SK-N-MC (cell line): Measurements from ENCODE around the gene RAD50.

Experiments
- DNase-seq: peaks from one replicate; pipeline ENCODE4 v3.0.0-alpha.2; 2011; ENCODE audit warnings: low read depth, low spot score
- H3K27ac ChIP-seq: fragments of 200-600 bp; sonication (generic); 2 replicates; pipeline ENCODE4 v1.5.1; 2016; ENCODE audit warnings: mixed run types
- H3K36me3 ChIP-seq: fragments of 200-600 bp; sonication (generic); 2 replicates; pipeline ENCODE4 v1.6.1; 2017; ENCODE audit warnings: antibody characterized with exemption, low read length, mixed read lengths; ENCODE audit not compliant: insufficient read depth
- H3K4me3 ChIP-seq: fragments of 200-600 bp; sonication (generic); 2 replicates; pipeline ENCODE4 v1.5.1; 2016
- H3K9ac ChIP-seq: fragments of 200-600 bp; sonication (generic); 2 replicates; pipeline ENCODE4 v1.8.0; 2017; ENCODE audit warnings: mixed run types, mixed read lengths; ENCODE audit not compliant: insufficient read length
- H3K9me3 ChIP-seq: fragments of 200-600 bp; sonication (generic); 2 replicates; pipeline ENCODE4 v1.6.1; 2017; ENCODE audit warnings: low read depth, mild to moderate bottlenecking, antibody characterized with exemption, low read length, moderate library complexity, mixed read lengths
- EZH2 ChIP-seq: fragments of 200-600 bp; sonication (generic); IDR thresholded peaks from one replicate; pipeline ENCODE4 v1.6.1; 2017; ENCODE audit warnings: antibody characterized with exemption
- FOXP2 ChIP-seq: optimal IDR thresholded peaks from 2 replicates; pipeline ENCODE3; 2011; ENCODE audit warnings: mild to moderate bottlenecking, moderate library complexity; ENCODE audit not compliant: insufficient read depth; ENCODE audit errors: extremely low read length, control extremely low read depth
- POLR2AphosphoS5 ChIP-seq: IDR thresholded peaks from 2 replicates; pipeline ENCODE4 v1.6.1; 2012; ENCODE audit warnings: mild to moderate bottlenecking, low read depth, low read length, borderline replicate concordance

Gene RAD50

DNA sequence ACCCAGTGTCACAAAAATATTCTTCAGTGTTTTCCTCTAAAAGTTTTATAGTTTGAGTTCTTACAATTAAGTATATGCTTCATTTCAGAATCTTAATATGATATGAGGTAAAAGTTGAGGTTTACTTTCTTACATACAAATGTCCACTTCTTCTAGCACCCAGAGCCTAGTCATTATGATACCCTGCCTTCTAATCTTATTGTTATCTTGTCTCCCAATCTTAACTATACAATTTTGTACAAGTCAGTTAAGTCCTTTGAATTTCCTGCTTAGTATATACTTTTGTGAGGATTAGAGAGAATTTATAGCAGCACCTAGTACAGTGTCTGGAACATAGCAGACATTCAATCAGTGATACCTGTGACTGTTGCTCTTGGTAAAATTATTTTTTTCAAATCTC lies 29.3 kb downstream of the RAD50 start:
- H3K36me3 ChIP-seq, result peaks cover 45% of the 10 kb centered on the region
- no peak overlapping the region for H3K9ac ChIP-seq
- H3K27ac ChIP-seq, result no peak overlapping the region
- no peak for DNase-seq
- no peaks in the 10 kb centered on the region for H3K9me3 ChIP-seq
- no peak for TF ChIP-seq EZH2
- no peak for TF ChIP-seq POLR2AphosphoS5
- no peak for TF ChIP-seq FOXP2
- H3K4me3 ChIP-seq, result no peak overlapping the region

DNA sequence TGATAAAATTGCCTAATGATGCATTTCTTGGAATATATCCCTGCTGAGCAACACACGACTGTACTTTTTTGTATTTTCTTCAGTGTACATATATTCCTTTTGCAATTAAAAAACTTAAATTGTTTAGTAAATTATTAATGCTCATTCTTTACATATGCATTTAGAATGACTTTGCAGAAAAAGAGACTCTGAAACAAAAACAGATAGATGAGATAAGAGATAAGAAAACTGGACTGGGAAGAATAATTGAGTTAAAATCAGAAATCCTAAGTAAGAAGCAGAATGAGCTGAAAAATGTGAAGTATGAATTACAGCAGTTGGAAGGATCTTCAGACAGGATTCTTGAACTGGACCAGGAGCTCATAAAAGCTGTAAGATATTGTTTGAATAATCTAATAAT lies 32.7 kb downstream of the RAD50 start:
- Histone ChIP-seq H3K36me3 (peaks cover 60% of the 10 kb centered on the region), H3K9ac (no peak overlapping the region), H3K4me3 (no peak overlapping the region), H3K27ac (no peak overlapping the region), H3K9me3 (no peaks in the 10 kb centered on the region)
- no peak for DNase-seq
- TF ChIP-seq FOXP2, result no peak
- no peak for TF ChIP-seq EZH2
- TF ChIP-seq POLR2AphosphoS5, result no peak

DNA sequence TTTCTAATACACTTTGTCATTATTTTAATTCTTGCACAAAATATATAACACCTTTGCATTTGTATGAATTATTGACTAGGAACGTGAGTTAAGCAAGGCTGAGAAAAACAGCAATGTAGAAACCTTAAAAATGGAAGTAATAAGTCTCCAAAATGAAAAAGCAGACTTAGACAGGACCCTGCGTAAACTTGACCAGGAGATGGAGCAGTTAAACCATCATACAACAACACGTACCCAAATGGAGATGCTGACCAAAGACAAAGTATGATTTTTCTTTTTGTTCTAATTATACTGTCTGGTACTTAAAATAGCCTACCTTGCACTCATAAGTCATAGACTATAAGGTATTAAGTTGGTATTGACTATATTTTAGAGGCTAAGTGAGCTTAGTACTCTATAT lies 34.4 kb downstream of the RAD50 start:
- TF ChIP-seq FOXP2 (no peak), POLR2AphosphoS5 (no peak), EZH2 (no peak)
- Histone ChIP-seq H3K9me3 (no peaks in the 10 kb centered on the region), H3K36me3 (peaks cover 75% of the 10 kb centered on the region), H3K9ac (no peak overlapping the region), H3K4me3 (no peak overlapping the region), H3K27ac (no peak overlapping the region)
- no peak for DNase-seq

DNA sequence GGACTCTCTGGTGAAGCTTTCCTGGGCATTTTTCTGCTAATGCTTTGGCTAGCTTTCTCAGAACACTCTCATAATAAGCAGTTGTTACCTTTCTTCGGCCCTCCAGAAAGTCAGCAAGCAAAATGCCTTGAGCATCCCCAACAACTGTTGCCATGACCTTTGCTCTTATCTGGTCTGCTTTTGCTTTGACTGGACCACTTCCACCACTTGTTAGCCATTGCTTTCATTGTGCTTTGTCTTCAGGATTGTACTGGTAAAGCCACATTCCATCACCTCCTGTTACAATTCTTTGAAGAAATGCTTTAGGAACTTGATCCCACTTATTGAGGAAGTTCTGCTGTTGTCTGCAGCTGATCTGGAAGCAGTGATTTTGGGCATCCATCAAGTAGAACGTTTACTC lies 35.7 kb downstream of the RAD50 start:
- H3K9me3 ChIP-seq, result no peaks in the 10 kb centered on the region
- H3K36me3 ChIP-seq, result peaks cover 84% of the 10 kb centered on the region
- DNase-seq, result no peak
- no peak overlapping the region for H3K4me3 ChIP-seq
- no peak overlapping the region for H3K27ac ChIP-seq
- TF ChIP-seq POLR2AphosphoS5, result no peak
- TF ChIP-seq EZH2, result no peak
- no peak for TF ChIP-seq FOXP2
- H3K9ac ChIP-seq, result no peak overlapping the region

DNA sequence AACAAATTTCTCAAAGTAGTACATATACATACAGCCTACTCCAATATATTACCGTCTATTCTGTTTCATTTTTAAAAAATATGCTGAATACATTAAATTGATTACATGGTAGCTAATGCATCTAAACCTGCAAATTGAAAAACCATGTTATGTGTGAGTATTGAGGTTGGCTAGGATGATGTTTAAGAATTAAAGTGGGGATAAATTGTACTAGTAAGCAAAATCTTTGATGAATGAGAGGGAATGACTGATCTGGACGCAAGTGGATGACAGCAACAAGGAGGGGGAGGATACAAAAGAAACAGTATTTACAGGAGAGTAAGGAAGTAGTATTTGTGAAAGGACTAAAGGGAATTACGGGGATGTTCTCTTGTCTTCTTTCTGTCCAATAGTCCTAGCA lies 37.4 kb downstream of the RAD50 start:
- TF ChIP-seq POLR2AphosphoS5 (no peak), FOXP2 (no peak), EZH2 (no peak)
- Histone ChIP-seq H3K9me3 (no peaks in the 10 kb centered on the region), H3K36me3 (peaks cover 83% of the 10 kb centered on the region), H3K9ac (no peak overlapping the region), H3K27ac (no peak overlapping the region), H3K4me3 (no peak overlapping the region)
- no peak for DNase-seq

DNA sequence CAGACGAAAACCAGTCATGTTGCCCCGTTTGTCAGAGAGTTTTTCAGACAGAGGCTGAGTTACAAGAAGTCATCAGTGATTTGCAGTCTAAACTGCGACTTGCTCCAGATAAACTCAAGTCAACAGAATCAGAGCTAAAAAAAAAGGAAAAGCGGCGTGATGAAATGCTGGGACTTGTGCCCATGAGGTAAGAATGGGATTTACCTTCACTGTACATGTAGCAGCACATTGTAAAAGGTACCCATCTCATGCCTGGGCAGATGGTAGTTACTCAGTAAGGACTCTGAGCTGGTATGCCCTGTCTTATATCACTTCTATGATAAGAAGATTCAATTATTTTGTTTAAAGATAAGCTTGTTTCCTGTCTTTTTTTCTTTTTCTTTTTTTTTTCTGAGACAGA lies 38.8 kb downstream of the RAD50 start:
- peaks cover 75% of the 10 kb centered on the region for H3K36me3 ChIP-seq
- H3K9me3 ChIP-seq, result no peaks in the 10 kb centered on the region
- no peak overlapping the region for H3K27ac ChIP-seq
- H3K4me3 ChIP-seq, result no peak overlapping the region
- DNase-seq, result no peak
- TF ChIP-seq EZH2, result no peak
- no peak for TF ChIP-seq POLR2AphosphoS5
- TF ChIP-seq FOXP2, result no peak
- no peak overlapping the region for H3K9ac ChIP-seq

DNA sequence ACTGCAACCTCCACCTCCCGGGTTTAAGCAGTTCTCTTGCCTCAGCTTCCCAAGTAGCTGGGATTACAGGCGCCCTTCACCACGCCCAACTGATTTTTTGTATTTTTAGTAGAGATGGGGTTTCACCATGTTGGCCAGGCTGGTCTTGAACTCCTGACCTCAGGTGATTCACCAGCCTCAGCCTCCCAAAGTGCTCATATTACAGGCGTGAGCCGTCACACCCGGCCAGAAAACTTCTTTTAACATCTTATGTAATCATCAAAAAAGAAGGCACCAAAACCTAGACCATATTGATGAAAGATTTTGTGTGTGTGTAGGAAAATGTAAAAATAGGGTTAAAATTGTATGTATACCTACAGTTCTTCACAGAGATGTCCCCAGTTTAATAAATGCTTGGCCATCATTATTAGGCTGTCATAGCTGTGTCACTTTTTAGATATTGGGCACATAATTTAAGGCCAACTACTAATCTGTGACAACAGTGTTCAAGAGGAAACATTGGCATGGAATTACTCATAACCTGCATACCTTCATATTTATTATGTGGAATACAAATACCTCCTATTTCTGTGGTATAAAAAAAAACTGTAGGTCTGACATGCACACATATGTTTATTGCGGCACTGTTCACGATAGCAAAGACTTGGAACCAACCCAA lies 44.4 kb downstream of the RAD50 start:
- DNase-seq, result no peak
- Histone ChIP-seq H3K9ac (no peak overlapping the region), H3K9me3 (no peaks in the 10 kb centered on the region), H3K27ac (no peak overlapping the region), H3K4me3 (no peak overlapping the region), H3K36me3 (peaks cover 50% of the 10 kb centered on the region)
- TF ChIP-seq EZH2 (no peak), POLR2AphosphoS5 (no peak), FOXP2 (no peak)

DNA sequence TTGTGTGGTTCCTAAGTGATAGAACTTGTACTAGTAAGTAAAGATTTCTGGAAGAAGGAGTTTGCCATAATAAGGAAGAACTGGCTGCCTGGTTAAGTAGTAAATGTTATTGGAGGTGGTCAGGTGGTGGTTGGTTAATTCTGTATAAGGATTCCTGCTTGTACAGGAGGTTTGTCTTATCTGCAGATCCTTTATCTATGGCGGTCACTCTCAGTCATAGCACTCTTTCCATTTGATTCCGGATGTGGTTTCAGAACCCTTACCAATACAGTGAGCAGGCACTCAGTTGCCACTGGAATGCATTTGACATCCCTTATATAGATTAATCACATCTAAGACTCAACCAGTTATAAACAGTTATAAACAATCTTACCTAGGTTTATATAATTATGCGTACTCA lies 50.3 kb downstream of the RAD50 start:
- H3K36me3 ChIP-seq, result peaks cover 63% of the 10 kb centered on the region
- no peak overlapping the region for H3K27ac ChIP-seq
- DNase-seq, result no peak
- H3K4me3 ChIP-seq, result no peak overlapping the region
- no peak overlapping the region for H3K9ac ChIP-seq
- TF ChIP-seq POLR2AphosphoS5 (no peak), EZH2 (no peak), FOXP2 (no peak)
- no peaks in the 10 kb centered on the region for H3K9me3 ChIP-seq

DNA sequence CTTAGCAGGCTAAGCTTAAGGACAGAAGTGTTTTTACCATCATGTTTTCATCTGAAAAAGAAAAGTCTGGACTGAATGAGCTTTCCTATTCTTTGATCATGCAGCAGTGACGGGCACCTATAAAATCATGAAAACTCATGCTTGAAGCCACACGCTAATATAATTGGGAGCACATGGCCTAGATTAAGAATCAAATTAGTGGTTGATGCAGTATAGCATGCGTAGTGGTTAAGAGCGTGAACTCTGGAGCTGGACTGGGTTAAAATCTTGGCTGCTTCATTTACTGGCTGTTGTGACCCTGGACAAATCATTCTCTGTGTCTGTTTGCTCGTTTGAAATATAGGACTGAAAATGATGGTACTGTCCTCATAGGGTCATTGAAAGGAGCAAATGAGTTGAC lies 51.3 kb downstream of the RAD50 start:
- Histone ChIP-seq H3K36me3 (peaks cover 63% of the 10 kb centered on the region), H3K27ac (no peak overlapping the region), H3K4me3 (no peak overlapping the region), H3K9me3 (no peaks in the 10 kb centered on the region), H3K9ac (no peak overlapping the region)
- no peak for TF ChIP-seq EZH2
- TF ChIP-seq FOXP2, result no peak
- TF ChIP-seq POLR2AphosphoS5, result no peak
- DNase-seq, result no peak
